Purkinje cell (primary cell): ENCODE data around the gene MCRS1. TPM values are rescaled to one million over a fixed set of nuclear protein-coding genes. Genes with fewer than 3 reads are reported as not detected.

Source experiments
- polyA plus RNA-seq: library from polyadenylated mRNA; unstranded; fragments of >200 nt; fragmentation: Nextera tagmentation; gene quantifications from 2 replicates; pipeline ENCODE4 v1.2.1, GENCODE V29; 2014

MCRS1 gene, protein sequence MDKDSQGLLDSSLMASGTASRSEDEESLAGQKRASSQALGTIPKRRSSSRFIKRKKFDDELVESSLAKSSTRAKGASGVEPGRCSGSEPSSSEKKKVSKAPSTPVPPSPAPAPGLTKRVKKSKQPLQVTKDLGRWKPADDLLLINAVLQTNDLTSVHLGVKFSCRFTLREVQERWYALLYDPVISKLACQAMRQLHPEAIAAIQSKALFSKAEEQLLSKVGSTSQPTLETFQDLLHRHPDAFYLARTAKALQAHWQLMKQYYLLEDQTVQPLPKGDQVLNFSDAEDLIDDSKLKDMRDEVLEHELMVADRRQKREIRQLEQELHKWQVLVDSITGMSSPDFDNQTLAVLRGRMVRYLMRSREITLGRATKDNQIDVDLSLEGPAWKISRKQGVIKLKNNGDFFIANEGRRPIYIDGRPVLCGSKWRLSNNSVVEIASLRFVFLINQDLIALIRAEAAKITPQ
- polyA plus RNA-seq: 12.5 and 13.0 TPM in 2 replicates

DNA sequence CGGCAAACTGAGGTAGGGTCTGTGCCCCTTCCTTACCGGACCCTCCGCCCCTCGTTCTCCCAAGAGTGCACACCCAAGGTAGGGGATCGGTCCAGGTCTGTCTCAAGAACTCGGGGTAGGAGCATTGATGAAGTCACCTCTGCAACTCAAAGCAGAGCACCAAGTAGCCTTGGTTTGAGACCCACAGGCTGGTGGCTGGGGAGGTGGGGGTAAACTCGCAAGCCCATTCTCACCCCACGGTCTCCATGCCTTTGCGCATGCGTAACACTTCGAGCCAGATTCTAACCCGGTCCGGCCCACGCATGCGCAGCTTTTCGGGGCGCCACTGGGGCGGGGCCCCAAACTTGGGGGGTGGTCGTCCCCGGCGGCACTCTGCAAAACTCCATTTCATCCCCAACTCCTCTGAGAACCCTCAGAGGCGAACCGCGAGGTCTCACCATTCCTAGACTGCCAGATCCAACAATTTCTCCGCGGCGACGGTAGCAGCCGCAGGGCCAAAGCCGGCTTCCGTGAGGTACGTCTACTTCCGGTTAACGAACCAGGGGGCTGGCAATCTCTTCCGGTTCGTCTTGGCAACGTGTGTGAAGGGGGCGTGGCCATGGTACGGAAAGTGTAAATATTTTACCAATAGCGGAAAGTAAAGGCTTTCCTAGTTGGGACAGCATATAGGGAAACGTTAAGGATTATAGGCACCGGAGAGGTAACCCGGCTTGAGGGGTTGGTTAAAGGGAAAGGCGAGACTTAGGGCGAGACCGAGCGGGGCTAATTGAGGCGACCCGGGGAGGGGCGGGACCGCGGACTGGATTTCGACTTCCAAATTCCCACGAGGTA lies at the start of gene MCRS1:
MCRS1 (minus strand) TSS at position 532 of the 831 bp plus-strand sequence. CDS start 1,411 bp downstream, outside the sequence.

DNA sequence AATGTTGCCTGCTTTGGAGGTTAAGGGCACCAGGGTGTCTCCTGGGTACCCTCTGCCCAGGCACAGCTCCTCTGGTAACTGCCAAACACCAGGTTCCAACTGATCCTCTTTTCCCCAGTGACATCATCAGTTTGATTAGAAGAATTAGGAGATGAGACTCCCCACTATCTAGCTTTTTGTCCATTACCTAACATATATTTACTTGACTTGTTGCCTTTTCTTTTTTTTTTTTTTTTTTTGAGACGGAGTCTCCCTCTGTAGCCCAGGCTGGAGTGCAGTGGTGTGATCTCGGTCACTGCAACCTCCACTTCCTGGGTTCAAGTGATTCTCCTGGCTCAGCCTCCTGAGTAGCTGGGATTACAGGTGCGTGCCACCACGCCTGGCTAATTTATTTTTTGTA lies 37.6 kb upstream of the MCRS1 start, which contains the start of gene FAM186B:
FAM186B (minus strand) TSS at position 101 of the 400 bp plus-strand sequence. CDS start 162 bp downstream, outside the sequence.

DNA sequence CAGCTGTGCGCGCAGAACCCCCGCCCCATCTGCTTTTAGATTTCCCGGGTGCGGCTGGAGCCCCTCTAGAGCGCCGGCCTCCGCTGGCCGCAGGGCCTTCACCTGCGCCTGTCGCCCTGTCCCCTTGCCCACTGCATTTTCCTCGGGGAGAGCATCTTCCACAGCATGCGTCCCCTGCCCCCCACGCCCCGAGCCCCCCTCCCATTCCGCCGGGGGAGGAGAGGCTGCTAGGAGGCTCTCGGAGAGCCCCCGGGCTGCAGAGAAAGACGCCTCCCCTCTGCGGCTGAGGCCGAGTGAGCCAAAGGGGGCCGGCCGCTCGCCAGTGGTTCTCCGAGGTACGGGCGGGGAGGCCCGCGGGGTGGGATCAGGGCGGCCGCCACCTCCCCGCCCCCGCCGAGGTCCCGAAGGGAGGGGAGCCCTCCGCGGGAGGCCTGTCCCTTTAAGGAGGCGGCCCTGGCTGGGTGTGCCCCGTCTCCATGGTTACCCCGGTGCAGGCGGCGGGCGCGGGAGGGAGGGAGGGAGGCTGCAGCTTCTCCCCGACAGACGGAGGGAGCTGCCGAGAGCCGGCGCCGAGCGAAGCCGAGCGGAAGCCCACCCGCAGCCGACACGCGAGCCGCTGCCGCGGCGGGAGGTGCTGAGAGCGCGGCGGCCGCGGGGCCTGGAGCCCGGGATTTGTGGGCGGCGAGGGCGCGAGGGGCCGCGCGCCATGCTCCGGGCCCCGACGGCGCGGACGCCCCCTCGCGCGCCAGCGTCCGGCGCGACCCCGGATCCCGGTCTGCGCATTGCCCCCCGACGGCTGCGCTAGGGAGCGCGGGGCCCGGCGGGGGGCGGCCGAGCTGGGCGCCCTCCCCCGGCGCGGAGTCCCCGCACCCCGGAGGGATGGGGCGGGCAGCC lies 29.2 kb downstream of the MCRS1 start, which contains the start of gene KCNH3:
KCNH3 (plus strand) TSS at position 521 of the 894 bp plus-strand sequence. CDS start 387 bp downstream, outside the sequence.

Other genes with a start within 250 kb of the MCRS1 start
- not detected in 2 replicates for gene TROAP, start 244.9 kb downstream of the MCRS1 start, polyA plus RNA-seq
- gene C1QL4, start 231.0 kb downstream of the MCRS1 start, polyA plus RNA-seq: not detected in 2 replicates
- not detected in 2 replicates for gene DNAJC22, start 221.3 kb downstream of the MCRS1 start, polyA plus RNA-seq
- 16.5 and 17.9 TPM in 2 replicates for gene SPATS2, start 200.7 kb downstream of the MCRS1 start, polyA plus RNA-seq
- 1.3 TPM in 1 of 2 replicates, not detected in the other for gene KCNH3, start 29.1 kb downstream of the MCRS1 start, polyA plus RNA-seq
- 0.24 TPM in 1 of 2 replicates, not detected in the other for gene FAM186B, start 37.5 kb upstream of the MCRS1 start, polyA plus RNA-seq
- gene PRPF40B, start 55.4 kb upstream of the MCRS1 start, polyA plus RNA-seq: 2.3 and 6.7 TPM in 2 replicates
- 0.03 and 0.60 TPM in 2 replicates for gene FMNL3, start 139.3 kb upstream of the MCRS1 start, polyA plus RNA-seq
- 465 and 709 TPM in 2 replicates for gene TMBIM6, start 173.4 kb upstream of the MCRS1 start, polyA plus RNA-seq